ENCODE measurements around the gene NUBP1.

GRCh38 chr16:10762336-10763016, 18.8 kb downstream of the NUBP1 start:
- TF ChIP-seq CTCF (IDR thresholded peaks at IDR 0.05) (no peak), POLR2AphosphoS5 (IDR thresholded peaks at IDR 0.05) (no peak)
